K562 (cell line): ENCODE data around the gene CRYGC. TPM values are rescaled to one million over a fixed set of nuclear protein-coding genes. Genes with fewer than 3 reads are reported as not detected.

Experiments used
- ATAC-seq: fragments of 200-7000 bp; cut with Tn5 transposase; 3 replicates; pipeline ENCODE4 v1.9.1; 2020; ENCODE audit warnings: moderate library complexity
- BruUV-seq: library from RNA; stranded (reverse); fragments of 400-500 nt; replicated peaks from 2 replicates; lab custom pipeline; 2021; lab: Mats Ljungman, UMichigan
- CTCF ChIA-PET: fragments of 300-600 bp; formaldehyde crosslinking; extraction: SDS; loops from one replicate; lab custom pipeline; 2021; ENCODE audit warnings: low intra/inter-chr PET ratio; lab: Yijun Ruan, JAX
- POLR2A ChIA-PET: fragments of 300-600, 350-650 bp; sonication (Branson Sonifier 250); formaldehyde crosslinking; extraction: SDS; loops from one replicate; lab custom pipeline; 2021; ENCODE audit warnings: antibody characterized with exemption, inconsistent platforms; lab: Yijun Ruan, JAX
- DNase-seq, 4 experiments: peaks; one replicate each; pipeline versions ENCODE4 v3.0.0 to v3.0.0-alpha.2; 2011 to 2018; ENCODE audit warnings: low spot score in 3 of 4, mixed read lengths in 3 of 4; ENCODE audit errors: extremely low read depth in 1 of 4
- FAIRE-seq: peaks from 2 replicates; lab custom pipeline; 2011; peaks lifted over from hg19 to GRCh38; lab: Jason Lieb, UNC
- H2AFZ ChIP-seq: 2 replicates; pipeline ENCODE4 v1.6.0; 2011; ENCODE audit warnings: low read depth, low read length, control low read depth, inconsistent platforms
- H3K27ac ChIP-seq: fragments of 200-600 bp; 3 replicates; pipeline ENCODE4 v1.8.0; 2011; ENCODE audit warnings: low read depth, mild to moderate bottlenecking, control low read depth, inconsistent platforms, low read length, moderate library complexity, mixed read lengths; ENCODE audit errors: extremely low read depth
- H3K27me3 ChIP-seq, 2 experiments: fragments of 300-600 bp in 1 of 2; 2 replicates in 1 of 2; 3 replicates in 1 of 2; pipeline versions ENCODE4 v1.6.0 to v1.8.0; 2011; ENCODE audit warnings: inconsistent platforms in 2 of 2, low read length in 2 of 2, mild to moderate bottlenecking in 1 of 2, mixed read lengths in 1 of 2, moderate library complexity in 1 of 2; ENCODE audit not compliant: control insufficient read depth in 2 of 2, insufficient read depth in 2 of 2
- H3K36me3 ChIP-seq: fragments of 300-600 bp; 3 replicates; pipeline ENCODE4 v1.8.0; 2011; ENCODE audit warnings: mild to moderate bottlenecking, low read length, inconsistent platforms; ENCODE audit not compliant: control insufficient read depth, insufficient read depth
- H3K4me1 ChIP-seq, 2 experiments: fragments of 200-600 bp in 1 of 2; replicated peaks in 1 of 2; 2 replicates in 1 of 2; 3 replicates in 1 of 2; pipeline versions ENCODE4 v1.5.1 to v1.8.0; 2011; ENCODE audit warnings: inconsistent platforms in 2 of 2, low read length in 2 of 2, mild to moderate bottlenecking in 1 of 2, mixed read lengths in 1 of 2, moderate library complexity in 1 of 2; ENCODE audit not compliant: control insufficient read depth in 2 of 2, insufficient read depth in 2 of 2
- H3K4me2 ChIP-seq: 2 replicates; pipeline ENCODE4 v1.6.1; 2011; ENCODE audit warnings: low read length, control low read depth, inconsistent platforms, mixed read lengths; ENCODE audit not compliant: insufficient read depth
- H3K4me3 ChIP-seq: fragments of 200-600 bp; sonication (generic), shearing (Covaris generic); 2 replicates; pipeline ENCODE4 v1.5.1; 2016; ENCODE audit warnings: control low read depth, inconsistent platforms
- H3K79me2 ChIP-seq: fragments of 200-600 bp; 3 replicates; pipeline ENCODE4 v1.8.0; 2011; ENCODE audit warnings: low read length, inconsistent platforms; ENCODE audit not compliant: control insufficient read depth, insufficient read depth
- H3K9ac ChIP-seq, 2 experiments: 2 replicates each; pipeline versions ENCODE4 v1.6.0 to v1.6.1; 2011; ENCODE audit warnings: low read depth in 2 of 2, low read length in 2 of 2, control low read depth in 1 of 2, inconsistent platforms in 1 of 2, mild to moderate bottlenecking in 1 of 2, mixed read lengths in 1 of 2; ENCODE audit not compliant: insufficient read depth in 1 of 2
- H3K9me1 ChIP-seq: one replicate; pipeline ENCODE4 v1.6.0; 2011; ENCODE audit warnings: inconsistent platforms, mild to moderate bottlenecking, low read length, moderate library complexity; ENCODE audit not compliant: control insufficient read depth, insufficient read depth
- H3K9me3 ChIP-seq: replicated peaks from 2 replicates; pipeline ENCODE4 v1.5.1; 2011; ENCODE audit warnings: low read depth, low read length, inconsistent platforms; ENCODE audit not compliant: control insufficient read depth, insufficient read depth
- H4K20me1 ChIP-seq: replicated peaks from 2 replicates; pipeline ENCODE4 v1.6.1; 2011; ENCODE audit warnings: low read length, inconsistent platforms, mixed read lengths; ENCODE audit not compliant: control insufficient read depth, insufficient read depth
- CREM ChIP-seq: IDR thresholded peaks from 2 replicates; pipeline ENCODE4 v1.6.1; 2014; ENCODE audit warnings: antibody characterized with exemption, low read depth
- ETV1 ChIP-seq: fragments of 450-650 bp; conservative IDR thresholded peaks from 2 replicates; pipeline ENCODE4 v1.6.1; 2016; ENCODE audit warnings: missing genetic modification characterization, control low read depth, low read depth, missing compliant biosample characterization
- ETV5 ChIP-seq: sonication (generic); formaldehyde crosslinking; IDR thresholded peaks from 2 replicates; pipeline ENCODE4 v1.4.0; 2020; ENCODE audit warnings: low read depth, mild to moderate bottlenecking, missing genetic modification reagents
- HDAC3 ChIP-seq: fragments of 450-650 bp; IDR thresholded peaks from 2 replicates; pipeline ENCODE4 v1.6.1; 2018; ENCODE audit warnings: borderline replicate concordance, mild to moderate bottlenecking, moderate library complexity; ENCODE audit not compliant: partially characterized antibody
- HDAC6 ChIP-seq: IDR thresholded peaks from 2 replicates; pipeline ENCODE4 v1.6.1; 2012; ENCODE audit warnings: low read depth, mild to moderate bottlenecking, control low read depth, inconsistent platforms, low read length, moderate library complexity
- HNRNPK ChIP-seq: fragments of 200-400 bp; formaldehyde crosslinking; IDR thresholded peaks from one replicate; pipeline ENCODE4 v1.6.1; 2018; ENCODE audit warnings: mild to moderate bottlenecking, low read depth, low read length; ENCODE audit not compliant: poor library complexity, severe bottlenecking
- IRF1 ChIP-seq: sonication (generic); formaldehyde crosslinking; IDR thresholded peaks from 2 replicates; pipeline ENCODE4 v1.8.0; 2022; ENCODE audit warnings: missing genetic modification reagents, mild to moderate bottlenecking, borderline replicate concordance
- PCBP2 ChIP-seq: fragments of 200-400 bp; formaldehyde crosslinking; IDR thresholded peaks from 2 replicates; pipeline ENCODE4 v1.6.1; 2018; ENCODE audit warnings: low read length, low read depth, mild to moderate bottlenecking, moderate library complexity; ENCODE audit not compliant: poor library complexity, severe bottlenecking
- RBFOX2 ChIP-seq: fragments of 200-400 bp; formaldehyde crosslinking; IDR thresholded peaks from 2 replicates; pipeline ENCODE4 v1.6.1; 2017; ENCODE audit warnings: low read depth, mild to moderate bottlenecking, low read length, moderate library complexity
- SIRT6 ChIP-seq: IDR thresholded peaks from one replicate; pipeline ENCODE4 v1.6.1; 2012; ENCODE audit warnings: low read depth, mild to moderate bottlenecking, control low read depth, inconsistent platforms, low read length, moderate library complexity
- TBP ChIP-seq: optimal IDR thresholded peaks from 2 replicates; pipeline ENCODE3; 2011; ENCODE audit warnings: low read depth, low read length, improper control_type of control experiment
- XRCC4 ChIP-seq: IDR thresholded peaks from one replicate; pipeline ENCODE4 v1.6.1; 2011; ENCODE audit not compliant: insufficient read depth, insufficient read length; ENCODE audit errors: extremely low read depth
- ZBTB34 ChIP-seq: fragments of 250-450 bp; sonication (Bioruptor Pico); IDR thresholded peaks from 2 replicates; pipeline ENCODE4 v1.8.0; 2021; ENCODE audit warnings: mild to moderate bottlenecking, moderate library complexity
- ZMIZ1 ChIP-seq, 2 experiments: fragments of 150-350 bp in 1 of 2; IDR thresholded peaks; 2 replicates each; pipeline ENCODE4 v1.6.1; 2012 to 2016; ENCODE audit warnings: low read depth in 2 of 2, low read length in 2 of 2, mild to moderate bottlenecking in 1 of 2, moderate library complexity in 1 of 2
- ZNF668 ChIP-seq: fragments of 250-450 bp; sonication (Bioruptor Pico); IDR thresholded peaks from 2 replicates; pipeline ENCODE4 v1.8.0; 2022; ENCODE audit warnings: mild to moderate bottlenecking, inconsistent platforms
- WGBS: fragments of 100-300 bp; shearing (Covaris generic); methylation state at CpG from one replicate; pipeline ENCODE4 v1.1.6; 2016; ENCODE audit warnings: low coverage, mixed read lengths; ENCODE audit not compliant: insufficient coverage; ENCODE audit errors: missing lambda C conversion rate; 5-methylcytosine and 5-hydroxymethylcytosine counted together
- in situ Hi-C: fragments of 300-500 bp; cut with MboI; formaldehyde crosslinking; loops from 4 replicates; pipeline ENCODE4 v1.15.0; 2018; ENCODE audit warnings: inconsistent platforms, mixed read lengths
- intact Hi-C: fragments of 100-400 bp; cut with micrococcal nuclease; formaldehyde crosslinking; loops from 2 replicates; pipeline ENCODE4 v1.14.2; 2022
- polyA plus RNA-seq, 8 experiments: library from polyadenylated mRNA; depleted of rRNA in 4 of 8; stranded (reverse) in 5 of 8; unstranded in 3 of 8; fragments of >200 nt; fragmentation: Nextera tagmentation in 2 of 8; fragmentation: Illumina TruSeq in 1 of 8; extraction: Ambion mirVana in 2 of 8; extraction: Trizol in 1 of 8; gene quantifications; 2 replicates each; pipeline versions ENCODE4 v1.2.1 to v1.2.3, GENCODE V29; 2011 to 2014; ENCODE audit warnings: inconsistent platforms in 1 of 8, missing spikeins in 1 of 8
- total RNA-seq, 7 experiments: library from RNA; depleted of rRNA in 6 of 7; stranded (reverse); fragments of >200 nt in 6 of 7; fragmentation: Illumina TruSeq in 2 of 7; extraction: Trizol in 2 of 7; gene quantifications; 2 replicates each; pipeline versions ENCODE4 v1.2.1 to v1.2.3, GENCODE V29; 2011 to 2021; ENCODE audit warnings: low replicate concordance in 1 of 7

The CRYGC gene
- total and polyA plus RNA-seq, 9 of the 15 experiments (the other 6 are each of a cell fraction or from before 2014, with no cell fraction given), result not detected

GRCh38 chr2:208139447-208139846 is 9.8 kb upstream of the CRYGC start:
- TF ChIP-seq PCBP2, result no peak
- no peak for TF ChIP-seq ETV1 (tag)
- no peak for TF ChIP-seq ZBTB34 (CRISPR knock-in tag)
- no peak for TF ChIP-seq ZNF668 (CRISPR knock-in tag)
- TF ChIP-seq HDAC6, result no peak
- no peak for TF ChIP-seq HNRNPK
- no peak for TF ChIP-seq SIRT6
- no peak for TF ChIP-seq RBFOX2
- no peak for TF ChIP-seq IRF1 (CRISPR knock-in tag)
- no peak for TF ChIP-seq CREM
- TF ChIP-seq XRCC4, result no peak
- no peak for TF ChIP-seq HDAC3
- no peak for TF ChIP-seq TBP
- no peak for TF ChIP-seq ETV5
- TF ChIP-seq ZMIZ1 (IDR thresholded peaks at IDR 0.05; ENCODE audit: low read depth in 2 of 2, low read length in 2 of 2), result no peak
- H3K27me3 ChIP-seq, result no peaks in the 10 kb centered on the region
- POLR2A ChIA-PET, result no interaction called here
- in situ Hi-C loops (no loop called here), intact Hi-C loops (no loop called here)
- H3K4me3 ChIP-seq, result no peak overlapping the region
- H2AFZ ChIP-seq, result no peak overlapping the region
- no peak for FAIRE-seq
- H3K79me2 ChIP-seq, result no peaks in the 10 kb centered on the region
- WGBS, result 68% methylated on average over 10 of the region's 18 CpGs
- H3K4me1 ChIP-seq, result no peaks in the 10 kb centered on the region
- H3K4me2 ChIP-seq, result no peak overlapping the region
- no peaks in the 10 kb centered on the region for H3K9me1 ChIP-seq
- H3K9me3 ChIP-seq, result no peaks in the 10 kb centered on the region
- no peaks in the 10 kb centered on the region for H4K20me1 ChIP-seq
- no peaks in the 10 kb centered on the region for H3K36me3 ChIP-seq
- H3K27ac ChIP-seq, result no peak overlapping the region
- no peak for ATAC-seq
- DNase-seq, result no peak
- CTCF ChIA-PET, result no interaction called here
- no peak overlapping the region for H3K9ac ChIP-seq
- no TSS peak for BruUV-seq
